HG02763 (cell line): ENCODE measurements around the gene GRAMD1B.

Experiments used
- ATAC-seq: cut with Tn5 transposase; IDR thresholded peaks from one replicate; pipeline ENCODE4 v1.9.1; 2021; ENCODE audit warnings: mild to moderate bottlenecking, moderate library complexity; ENCODE audit not compliant: unreplicated experiment

GRAMD1B gene

GRCh38 chr11:123473941-123474677, 44.0 kb downstream of the GRAMD1B start:
- ATAC-seq: no peak

GRCh38 chr11:123474994-123475393, 44.9 kb downstream of the GRAMD1B start:
- no peak for ATAC-seq

GRCh38 chr11:123475469-123475868, 45.4 kb downstream of the GRAMD1B start:
- no peak for ATAC-seq

- ATAC-seq: no peak
Observed at GRCh38 chr11:123477205-123477907, 47.3 kb downstream of the GRAMD1B start.

GRCh38 chr11:123478352-123478987, 48.4 kb downstream of the GRAMD1B start:
- ATAC-seq: no peak

- peak; percentile 69 for ATAC-seq
Observed at GRCh38 chr11:123479048-123479837, 49.2 kb downstream of the GRAMD1B start.

GRCh38 chr11:123480290-123480815, 50.3 kb downstream of the GRAMD1B start:
- ATAC-seq: peak; percentile 44

GRCh38 chr11:123480882-123481281, 50.8 kb downstream of the GRAMD1B start:
- ATAC-seq: no peak

- ATAC-seq: no peak
Observed at GRCh38 chr11:123481640-123482039, 51.6 kb downstream of the GRAMD1B start.

- ATAC-seq: no peak
Observed at GRCh38 chr11:123482218-123482617, 52.1 kb downstream of the GRAMD1B start.

GRCh38 chr11:123483058-123483457, 53.0 kb downstream of the GRAMD1B start:
- no peak for ATAC-seq

GRCh38 chr11:123483466-123483865, 53.4 kb downstream of the GRAMD1B start:
- no peak for ATAC-seq

GRCh38 chr11:123484448-123484847, 54.4 kb downstream of the GRAMD1B start:
- no peak for ATAC-seq

- ATAC-seq: no peak
Observed at GRCh38 chr11:123487157-123487744, 57.2 kb downstream of the GRAMD1B start.

GRCh38 chr11:123490527-123490926, 60.5 kb downstream of the GRAMD1B start:
- ATAC-seq: no peak

- no peak for ATAC-seq
Observed at GRCh38 chr11:123491241-123491640, 61.2 kb downstream of the GRAMD1B start.

GRCh38 chr11:123493349-123494063, 63.4 kb downstream of the GRAMD1B start:
- ATAC-seq: no peak

- ATAC-seq: no peak
Observed at GRCh38 chr11:123494195-123495050, 64.4 kb downstream of the GRAMD1B start.

- ATAC-seq: no peak
Observed at GRCh38 chr11:123504401-123504800, 74.3 kb downstream of the GRAMD1B start.
